ENCODE data around the gene SUSD4. TPM values are rescaled to one million over a fixed set of nuclear protein-coding genes. Genes with fewer than 3 reads are reported as not detected.
"Not testable (repeated sequence)": the region's sequence is repeated elsewhere in the genome, so short reads cannot be mapped to it uniquely, and the experiment has no call there.

Gene SUSD4
- total RNA-seq, 1 donor from 2014 or later: not detected

GRCh38 chr1:223290397-223290796 is 73.6 kb downstream of the SUSD4 start:
- Mint-ChIP-seq H3K9me3 (peaks cover 3% of the 10 kb centered on the region), H3K36me3 (ENCODE audit: low read depth) (no peaks in the 10 kb centered on the region), H3K4me3 (no peak overlapping the region), H3K27me3 (ENCODE audit: insufficient read depth) (peaks cover 2% of the 10 kb centered on the region), H3K4me1 (ENCODE audit: low read depth) (no peaks in the 10 kb centered on the region), H3K27ac (no peak overlapping the region)
- DNase-seq (ENCODE audit: low spot score): no peak
- intact Hi-C loops (cut with micrococcal nuclease): no loop called here

GRCh38 chr1:223289621-223290020 is 74.4 kb downstream of the SUSD4 start:
- intact Hi-C loops (cut with micrococcal nuclease): no loop called here
- Mint-ChIP-seq H3K27ac (no peak overlapping the region), H3K36me3 (ENCODE audit: low read depth) (no peaks in the 10 kb centered on the region), H3K4me3 (no peak overlapping the region), H3K9me3 (peaks cover 6% of the 10 kb centered on the region), H3K27me3 (ENCODE audit: insufficient read depth) (peaks cover 2% of the 10 kb centered on the region), H3K4me1 (ENCODE audit: low read depth) (no peaks in the 10 kb centered on the region)
- DNase-seq (ENCODE audit: low spot score): no peak

DNA sequence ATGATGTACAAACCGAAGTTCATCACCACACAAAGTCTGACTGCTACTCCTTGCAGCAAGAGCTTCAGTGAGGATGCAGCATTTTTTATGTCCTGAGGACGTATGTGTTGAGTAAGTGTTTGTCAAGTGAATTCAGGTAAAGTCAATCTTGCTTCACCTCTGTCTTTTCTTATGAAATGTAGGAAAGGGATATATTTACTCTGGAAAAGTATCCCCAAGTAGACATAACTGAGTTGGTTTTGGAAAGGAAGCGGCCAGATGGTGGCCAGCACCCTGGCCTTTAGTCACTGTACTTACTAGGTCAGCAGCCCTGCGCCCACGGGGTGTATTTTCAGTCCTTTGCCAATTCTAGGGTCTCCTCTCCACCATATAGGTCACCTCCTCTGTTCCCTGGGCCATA is 75.2 kb downstream of the SUSD4 start:
- H3K36me3 Mint-ChIP-seq (ENCODE audit: low read depth): no peaks in the 10 kb centered on the region
- DNase-seq (ENCODE audit: low spot score): no peak
- H3K27me3 Mint-ChIP-seq (ENCODE audit: insufficient read depth): peaks cover 2% of the 10 kb centered on the region
- peaks cover 6% of the 10 kb centered on the region for H3K9me3 Mint-ChIP-seq
- H3K4me3 Mint-ChIP-seq: no peak overlapping the region
- H3K27ac Mint-ChIP-seq: no peak overlapping the region
- no peaks in the 10 kb centered on the region for H3K4me1 Mint-ChIP-seq (ENCODE audit: low read depth)
- intact Hi-C loops (cut with micrococcal nuclease): no loop called here

- intact Hi-C loops (cut with micrococcal nuclease): no loop called here
- Mint-ChIP-seq H3K27ac (no peak overlapping the region), H3K4me1 (ENCODE audit: low read depth) (no peaks in the 10 kb centered on the region), H3K9me3 (peaks cover 6% of the 10 kb centered on the region), H3K36me3 (ENCODE audit: low read depth) (no peaks in the 10 kb centered on the region), H3K4me3 (no peak overlapping the region), H3K27me3 (ENCODE audit: insufficient read depth) (peaks cover 2% of the 10 kb centered on the region)
- no peak for DNase-seq (ENCODE audit: low spot score)
These were observed 78.5 kb downstream of the SUSD4 start for GRCh38 chr1:223285452-223285851.

GRCh38 chr1:223283697-223284096 is 80.3 kb downstream of the SUSD4 start:
- DNase-seq (ENCODE audit: low spot score); intact Hi-C loops (cut with micrococcal nuclease); H3K36me3 Mint-ChIP-seq (ENCODE audit: low read depth); H3K27me3 Mint-ChIP-seq (ENCODE audit: insufficient read depth); H3K4me3 Mint-ChIP-seq; H3K27ac Mint-ChIP-seq; H3K9me3 Mint-ChIP-seq; H3K4me1 Mint-ChIP-seq (ENCODE audit: low read depth): not testable (repeated sequence)

DNA sequence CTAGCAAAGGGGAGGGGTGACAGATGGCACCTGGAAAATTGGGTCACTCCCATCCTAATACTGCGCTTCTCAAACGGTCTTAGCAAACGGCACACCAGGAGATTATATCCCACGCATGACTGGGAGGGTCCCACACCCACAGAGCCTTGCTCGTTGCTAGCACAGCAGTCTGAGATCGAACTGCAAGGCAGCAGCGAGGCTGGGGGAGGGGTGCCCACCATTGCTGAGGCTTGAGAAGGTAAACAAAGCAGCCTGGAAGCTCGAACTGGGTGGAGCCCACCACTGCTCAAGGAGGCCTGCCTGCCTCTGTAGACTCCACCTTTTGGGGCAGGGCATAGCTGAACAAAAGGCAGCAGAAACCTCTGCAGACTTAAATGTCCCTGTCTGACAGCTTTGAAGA is 85.7 kb downstream of the SUSD4 start:
- H3K27me3 Mint-ChIP-seq (ENCODE audit: insufficient read depth); H3K27ac Mint-ChIP-seq; H3K36me3 Mint-ChIP-seq (ENCODE audit: low read depth); intact Hi-C loops (cut with micrococcal nuclease); H3K4me3 Mint-ChIP-seq; H3K4me1 Mint-ChIP-seq (ENCODE audit: low read depth); H3K9me3 Mint-ChIP-seq; DNase-seq (ENCODE audit: low spot score): not testable (repeated sequence)

GRCh38 chr1:223276029-223276428 is 87.9 kb downstream of the SUSD4 start:
- intact Hi-C loops (cut with micrococcal nuclease): no loop called here
- H3K4me3 Mint-ChIP-seq: no peak overlapping the region
- no peak for DNase-seq (ENCODE audit: low spot score)
- no peaks in the 10 kb centered on the region for H3K9me3 Mint-ChIP-seq
- no peaks in the 10 kb centered on the region for H3K27me3 Mint-ChIP-seq (ENCODE audit: insufficient read depth)
- no peaks in the 10 kb centered on the region for H3K4me1 Mint-ChIP-seq (ENCODE audit: low read depth)
- no peaks in the 10 kb centered on the region for H3K36me3 Mint-ChIP-seq (ENCODE audit: low read depth)
- H3K27ac Mint-ChIP-seq: no peak overlapping the region

GRCh38 chr1:223273511-223273910 is 90.5 kb downstream of the SUSD4 start:
- no peaks in the 10 kb centered on the region for H3K9me3 Mint-ChIP-seq
- no peaks in the 10 kb centered on the region for H3K27me3 Mint-ChIP-seq (ENCODE audit: insufficient read depth)
- H3K27ac Mint-ChIP-seq: no peak overlapping the region
- DNase-seq (ENCODE audit: low spot score): no peak
- H3K36me3 Mint-ChIP-seq (ENCODE audit: low read depth): no peaks in the 10 kb centered on the region
- intact Hi-C loops (cut with micrococcal nuclease): no loop called here
- H3K4me3 Mint-ChIP-seq: no peak overlapping the region
- no peaks in the 10 kb centered on the region for H3K4me1 Mint-ChIP-seq (ENCODE audit: low read depth)

GRCh38 chr1:223271085-223271781 is 92.7 kb downstream of the SUSD4 start:
- DNase-seq (ENCODE audit: low spot score): no peak
- Mint-ChIP-seq H3K27ac (no peak overlapping the region), H3K4me3 (no peak overlapping the region), H3K36me3 (ENCODE audit: low read depth) (no peaks in the 10 kb centered on the region), H3K27me3 (ENCODE audit: insufficient read depth) (no peaks in the 10 kb centered on the region), H3K9me3 (no peaks in the 10 kb centered on the region), H3K4me1 (ENCODE audit: low read depth) (no peaks in the 10 kb centered on the region)
- intact Hi-C loops (cut with micrococcal nuclease): no loop called here

DNA sequence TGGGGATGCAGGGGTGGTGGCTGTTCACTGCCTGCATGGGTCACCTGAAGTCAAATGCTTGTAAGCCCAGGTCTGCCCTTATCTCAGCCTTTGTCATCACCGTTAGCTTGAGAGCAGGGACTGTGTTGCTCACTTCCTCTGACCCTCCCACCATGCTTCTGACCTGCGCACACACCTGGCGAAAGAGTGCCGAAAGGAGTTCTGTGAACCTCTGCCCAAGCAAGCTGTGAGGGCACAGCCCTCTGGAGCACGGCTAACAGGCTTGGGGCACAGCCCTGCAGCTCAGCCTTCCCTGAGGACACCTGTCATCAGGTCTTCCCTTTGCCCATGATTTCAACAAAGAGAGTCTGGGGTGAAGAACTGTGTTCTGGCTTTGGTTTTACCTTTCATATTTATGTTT is 93.8 kb downstream of the SUSD4 start:
- H3K27me3 Mint-ChIP-seq (ENCODE audit: insufficient read depth): no peaks in the 10 kb centered on the region
- H3K36me3 Mint-ChIP-seq (ENCODE audit: low read depth): no peaks in the 10 kb centered on the region

DNA sequence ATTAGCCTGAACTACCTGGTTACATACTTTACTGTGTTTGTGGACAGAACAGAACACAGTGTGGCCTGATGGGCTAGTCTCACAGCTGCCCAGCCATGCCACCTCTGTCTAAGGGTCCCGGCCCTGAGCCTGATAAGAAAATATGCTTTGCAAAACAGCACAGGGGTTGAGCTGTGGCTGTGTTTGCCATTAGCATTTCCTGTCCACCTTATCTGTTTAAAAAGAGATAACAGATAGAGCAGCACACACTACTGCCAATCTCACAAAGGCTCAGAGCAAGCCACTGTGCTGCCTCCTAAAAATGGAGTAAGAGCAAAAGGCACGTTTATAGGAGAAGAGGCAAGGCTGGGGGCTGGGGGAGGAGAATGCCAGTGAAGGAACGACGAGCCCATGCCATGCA is 95.0 kb downstream of the SUSD4 start:
- H3K27me3 Mint-ChIP-seq (ENCODE audit: insufficient read depth): no peaks in the 10 kb centered on the region
- H3K4me3 Mint-ChIP-seq: no peak overlapping the region
- intact Hi-C loops (cut with micrococcal nuclease): no loop called here
- no peaks in the 10 kb centered on the region for H3K4me1 Mint-ChIP-seq (ENCODE audit: low read depth)
- H3K36me3 Mint-ChIP-seq (ENCODE audit: low read depth): no peaks in the 10 kb centered on the region
- H3K9me3 Mint-ChIP-seq: no peaks in the 10 kb centered on the region
- DNase-seq (ENCODE audit: low spot score): no peak
- H3K27ac Mint-ChIP-seq: no peak overlapping the region

More for the DNA sequence above, 93.8 kb downstream of the SUSD4 start:
- Mint-ChIP-seq H3K27ac (no peak overlapping the region), H3K9me3 (no peaks in the 10 kb centered on the region), H3K4me3 (no peak overlapping the region), H3K4me1 (ENCODE audit: low read depth) (no peaks in the 10 kb centered on the region)
- intact Hi-C loops (cut with micrococcal nuclease): no loop called here
- no peak for DNase-seq (ENCODE audit: low spot score)

DNA sequence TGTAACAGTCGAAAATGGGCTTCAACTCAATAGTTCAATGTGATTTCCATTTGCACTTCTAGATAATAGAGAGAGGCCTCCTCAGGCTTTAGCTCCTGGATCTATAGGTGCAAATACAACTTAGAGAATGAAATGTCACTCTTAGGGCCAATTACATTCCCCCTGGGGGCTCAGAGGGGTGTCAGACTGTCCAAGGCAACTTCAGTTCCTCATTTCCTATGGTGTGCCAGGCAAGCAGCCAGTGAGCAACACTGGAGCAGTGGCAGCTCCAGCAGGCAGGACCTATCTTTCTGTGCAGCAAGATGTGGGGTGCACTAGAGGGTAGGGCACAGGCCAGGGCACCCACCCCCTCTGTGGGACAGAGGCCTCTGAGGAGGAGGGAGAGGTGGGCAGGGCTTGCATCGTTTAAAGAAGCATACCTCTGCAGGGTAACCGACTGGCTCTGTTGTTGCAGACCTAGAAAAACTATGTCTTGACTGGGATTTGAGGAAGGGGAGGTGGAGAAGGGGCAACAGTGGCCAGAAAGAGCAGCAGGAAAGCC is 97.3 kb downstream of the SUSD4 start:
- Mint-ChIP-seq H3K4me1 (ENCODE audit: low read depth) (no peaks in the 10 kb centered on the region), H3K27me3 (ENCODE audit: insufficient read depth) (no peaks in the 10 kb centered on the region), H3K9me3 (no peaks in the 10 kb centered on the region), H3K36me3 (ENCODE audit: low read depth) (no peaks in the 10 kb centered on the region), H3K4me3 (no peak overlapping the region), H3K27ac (no peak overlapping the region)
- no peak for DNase-seq (ENCODE audit: low spot score)
- intact Hi-C loops (cut with micrococcal nuclease): no loop called here

GRCh38 chr1:223264983-223265908 is 98.7 kb downstream of the SUSD4 start:
- Mint-ChIP-seq H3K27me3 (ENCODE audit: insufficient read depth) (no peaks in the 10 kb centered on the region), H3K9me3 (no peaks in the 10 kb centered on the region), H3K4me3 (no peak overlapping the region), H3K27ac (no peak overlapping the region), H3K36me3 (ENCODE audit: low read depth) (no peaks in the 10 kb centered on the region), H3K4me1 (ENCODE audit: low read depth) (no peaks in the 10 kb centered on the region)
- intact Hi-C loops (cut with micrococcal nuclease): no loop called here
- DNase-seq (ENCODE audit: low spot score): no peak
